HepG2 (cell line): Measurements from ENCODE around the gene AGAP1. TPM values are rescaled to one million over a fixed set of nuclear protein-coding genes. Genes with fewer than 3 reads are reported as not detected.
A peak's percentile ranks its signal among the peaks of the same experiment; 100 is the strongest.

Source experiments
- DNMT3B ChIP-seq: conservative IDR thresholded peaks from 2 replicates; pipeline ENCODE4 v1.6.1; 2016; ENCODE audit warnings: missing biosample characterization, control low read depth
- EED ChIP-seq: sonication (generic); formaldehyde crosslinking; IDR thresholded peaks from 2 replicates; pipeline ENCODE4 v1.5.0; 2020; ENCODE audit warnings: mild to moderate bottlenecking, missing genetic modification reagents
- ELF3 ChIP-seq: IDR thresholded peaks from 2 replicates; pipeline ENCODE4 v1.6.1; 2016; ENCODE audit warnings: missing genetic modification reagents, missing compliant biosample characterization
- GFI1 ChIP-seq: sonication (generic); formaldehyde crosslinking; IDR thresholded peaks from 2 replicates; pipeline ENCODE4 v1.5.0; 2020; ENCODE audit warnings: missing genetic modification reagents, mild to moderate bottlenecking, borderline replicate concordance
- ISL2 ChIP-seq: sonication (generic); formaldehyde crosslinking; IDR thresholded peaks from 2 replicates; pipeline ENCODE4 v1.5.0; 2020; ENCODE audit warnings: missing genetic modification reagents
- NFATC3 ChIP-seq: sonication (generic); formaldehyde crosslinking; IDR thresholded peaks from 2 replicates; pipeline ENCODE4 v1.5.1; 2020; ENCODE audit warnings: mild to moderate bottlenecking, missing genetic modification reagents
- NKX3-1 ChIP-seq: sonication (generic); formaldehyde crosslinking; IDR thresholded peaks from 2 replicates; pipeline ENCODE4 v1.5.0; 2020; ENCODE audit warnings: missing genetic modification reagents
- SMAD1 ChIP-seq: sonication (generic); formaldehyde crosslinking; IDR thresholded peaks from 2 replicates; pipeline ENCODE4 v1.4.0; 2020; ENCODE audit warnings: missing genetic modification reagents, low read depth, mild to moderate bottlenecking, borderline replicate concordance
- STAG1 ChIP-seq: sonication (generic); formaldehyde crosslinking; IDR thresholded peaks from 2 replicates; pipeline ENCODE4 v1.4.0; 2020; ENCODE audit warnings: missing genetic modification reagents
- YEATS2 ChIP-seq: sonication (generic); formaldehyde crosslinking; IDR thresholded peaks from 2 replicates; pipeline ENCODE4 v1.4.0; 2020; ENCODE audit warnings: missing genetic modification reagents, borderline replicate concordance
- ZBTB21 ChIP-seq: sonication (generic); formaldehyde crosslinking; IDR thresholded peaks from 2 replicates; pipeline ENCODE4 v1.4.0; 2020; ENCODE audit warnings: missing genetic modification reagents
- ZNF10 ChIP-seq: sonication (generic); formaldehyde crosslinking; IDR thresholded peaks from 2 replicates; pipeline ENCODE4 v1.4.0; 2020; ENCODE audit warnings: mild to moderate bottlenecking, low read depth, missing genetic modification reagents, borderline replicate concordance
- ZNF20 ChIP-seq: sonication (generic); formaldehyde crosslinking; IDR thresholded peaks from 2 replicates; pipeline ENCODE4 v1.4.0; 2020; ENCODE audit warnings: mild to moderate bottlenecking, moderate library complexity, missing genetic modification reagents
- ZNF33A ChIP-seq: sonication (generic); formaldehyde crosslinking; IDR thresholded peaks from 2 replicates; pipeline ENCODE4 v1.5.1; 2020; ENCODE audit warnings: missing genetic modification reagents, mild to moderate bottlenecking, moderate library complexity, borderline replicate concordance
- ZNF343 ChIP-seq: sonication (generic); formaldehyde crosslinking; IDR thresholded peaks from 2 replicates; pipeline ENCODE4 v1.4.0; 2020; ENCODE audit warnings: mild to moderate bottlenecking, missing genetic modification reagents
- ZNF556 ChIP-seq: sonication (generic); formaldehyde crosslinking; IDR thresholded peaks from 2 replicates; pipeline ENCODE4 v1.4.0; 2020; ENCODE audit warnings: mild to moderate bottlenecking, missing genetic modification reagents, borderline replicate concordance
- polyA plus RNA-seq, 8 experiments: library from polyadenylated mRNA; depleted of rRNA in 3 of 8; stranded (reverse) in 7 of 8; unstranded in 1 of 8; fragments of >200 nt; fragmentation: Illumina TruSeq in 4 of 8; extraction: Trizol in 4 of 8; gene quantifications; 2 replicates each; pipeline versions ENCODE4 v1.2.1 to v1.2.3, GENCODE V29; 2011 to 2016; ENCODE audit warnings: low read depth in 4 of 8, missing spikeins in 1 of 8, mixed read lengths in 1 of 8; ENCODE audit not compliant: insufficient read depth in 1 of 8
- total RNA-seq, 5 experiments: library from RNA; depleted of rRNA; stranded (reverse); fragments of >200 nt; fragmentation: Illumina TruSeq; extraction: Trizol; gene quantifications; 2 replicates each; pipeline ENCODE4 v1.2.3, GENCODE V29; 2016; ENCODE audit warnings: low read depth in 1 of 5
- TF ChIP-seq, protein P1 (sequence below): sonication (generic); formaldehyde crosslinking; IDR thresholded peaks from 2 replicates; pipeline ENCODE4 v1.4.0; 2020; ENCODE audit warnings: missing genetic modification reagents
- TF ChIP-seq, protein P2 (sequence below): sonication (generic); formaldehyde crosslinking; IDR thresholded peaks from 2 replicates; pipeline ENCODE4 v1.8.1; 2023; ENCODE audit warnings: mild to moderate bottlenecking, missing genetic modification reagents, borderline replicate concordance
- TF ChIP-seq, protein P3 (sequence below): sonication (generic); formaldehyde crosslinking; IDR thresholded peaks from 2 replicates; pipeline ENCODE4 v1.5.0; 2020; ENCODE audit warnings: mild to moderate bottlenecking, missing genetic modification reagents, borderline replicate concordance
- TF ChIP-seq, protein P4 (sequence below): sonication (generic); formaldehyde crosslinking; IDR thresholded peaks from 2 replicates; pipeline ENCODE4 v1.5.1; 2020; ENCODE audit warnings: missing genetic modification reagents, mild to moderate bottlenecking, borderline replicate concordance

The AGAP1 gene
- total and polyA plus RNA-seq, 2 of the 13 experiments (the other 11 are each of a cell fraction or from before 2014, with no cell fraction given), result 21.2 to 32.7 TPM

DNA sequence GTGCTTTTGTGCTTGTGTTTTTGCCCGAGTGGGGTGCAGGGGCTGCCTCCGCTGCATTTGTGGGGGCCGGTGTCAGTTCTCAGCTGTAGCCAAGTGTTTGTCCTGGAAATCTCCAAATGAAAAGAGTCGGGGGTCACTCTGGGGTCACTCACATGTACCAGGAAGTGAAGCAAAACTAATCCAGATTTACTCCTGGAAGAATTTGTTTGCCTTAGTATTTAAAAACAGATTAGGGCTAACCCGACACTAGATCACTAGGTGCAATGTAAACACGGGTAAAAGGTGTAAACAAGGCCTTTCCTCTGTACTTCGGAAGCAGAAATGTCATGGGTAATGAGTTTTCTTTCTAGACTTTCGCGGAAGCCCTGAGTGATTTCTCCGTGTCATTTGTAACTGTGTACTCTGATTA, 624.0 kb downstream of the AGAP1 start (continued):
- TF ChIP-seq, protein P1, sequence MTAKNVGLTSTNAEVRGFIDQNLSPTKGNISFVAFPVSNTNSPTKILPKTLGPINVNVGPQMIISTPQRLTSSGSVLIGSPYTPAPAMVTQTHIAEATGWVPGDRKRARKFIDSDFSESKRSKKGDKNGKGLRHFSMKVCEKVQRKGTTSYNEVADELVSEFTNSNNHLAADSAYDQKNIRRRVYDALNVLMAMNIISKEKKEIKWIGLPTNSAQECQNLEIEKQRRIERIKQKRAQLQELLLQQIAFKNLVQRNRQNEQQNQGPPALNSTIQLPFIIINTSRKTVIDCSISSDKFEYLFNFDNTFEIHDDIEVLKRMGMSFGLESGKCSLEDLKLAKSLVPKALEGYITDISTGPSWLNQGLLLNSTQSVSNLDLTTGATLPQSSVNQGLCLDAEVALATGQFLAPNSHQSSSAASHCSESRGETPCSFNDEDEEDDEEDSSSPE (CRISPR knock-in tag), result 0 out of 2 replicates have a peak, but pooled peaks have one; percentile 21
- TF ChIP-seq ZNF556 (CRISPR knock-in tag), result no peak
- no peak for TF ChIP-seq EED
- peak; percentile 97 for TF ChIP-seq NKX3-1 (CRISPR knock-in tag)
- TF ChIP-seq ELF3 (CRISPR knock-in tag), result peak; percentile 100
- TF ChIP-seq YEATS2 (CRISPR knock-in tag), result peak; percentile 36; the same call in 1 of the 2 replicates
- TF ChIP-seq, protein P2, sequence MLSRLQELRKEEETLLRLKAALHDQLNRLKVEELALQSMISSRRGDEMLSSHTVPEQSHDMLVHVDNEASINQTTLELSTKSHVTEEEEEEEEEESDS (CRISPR knock-in tag), result no peak
- TF ChIP-seq ZNF20 (CRISPR knock-in tag), result no peak
- TF ChIP-seq, protein P3, sequence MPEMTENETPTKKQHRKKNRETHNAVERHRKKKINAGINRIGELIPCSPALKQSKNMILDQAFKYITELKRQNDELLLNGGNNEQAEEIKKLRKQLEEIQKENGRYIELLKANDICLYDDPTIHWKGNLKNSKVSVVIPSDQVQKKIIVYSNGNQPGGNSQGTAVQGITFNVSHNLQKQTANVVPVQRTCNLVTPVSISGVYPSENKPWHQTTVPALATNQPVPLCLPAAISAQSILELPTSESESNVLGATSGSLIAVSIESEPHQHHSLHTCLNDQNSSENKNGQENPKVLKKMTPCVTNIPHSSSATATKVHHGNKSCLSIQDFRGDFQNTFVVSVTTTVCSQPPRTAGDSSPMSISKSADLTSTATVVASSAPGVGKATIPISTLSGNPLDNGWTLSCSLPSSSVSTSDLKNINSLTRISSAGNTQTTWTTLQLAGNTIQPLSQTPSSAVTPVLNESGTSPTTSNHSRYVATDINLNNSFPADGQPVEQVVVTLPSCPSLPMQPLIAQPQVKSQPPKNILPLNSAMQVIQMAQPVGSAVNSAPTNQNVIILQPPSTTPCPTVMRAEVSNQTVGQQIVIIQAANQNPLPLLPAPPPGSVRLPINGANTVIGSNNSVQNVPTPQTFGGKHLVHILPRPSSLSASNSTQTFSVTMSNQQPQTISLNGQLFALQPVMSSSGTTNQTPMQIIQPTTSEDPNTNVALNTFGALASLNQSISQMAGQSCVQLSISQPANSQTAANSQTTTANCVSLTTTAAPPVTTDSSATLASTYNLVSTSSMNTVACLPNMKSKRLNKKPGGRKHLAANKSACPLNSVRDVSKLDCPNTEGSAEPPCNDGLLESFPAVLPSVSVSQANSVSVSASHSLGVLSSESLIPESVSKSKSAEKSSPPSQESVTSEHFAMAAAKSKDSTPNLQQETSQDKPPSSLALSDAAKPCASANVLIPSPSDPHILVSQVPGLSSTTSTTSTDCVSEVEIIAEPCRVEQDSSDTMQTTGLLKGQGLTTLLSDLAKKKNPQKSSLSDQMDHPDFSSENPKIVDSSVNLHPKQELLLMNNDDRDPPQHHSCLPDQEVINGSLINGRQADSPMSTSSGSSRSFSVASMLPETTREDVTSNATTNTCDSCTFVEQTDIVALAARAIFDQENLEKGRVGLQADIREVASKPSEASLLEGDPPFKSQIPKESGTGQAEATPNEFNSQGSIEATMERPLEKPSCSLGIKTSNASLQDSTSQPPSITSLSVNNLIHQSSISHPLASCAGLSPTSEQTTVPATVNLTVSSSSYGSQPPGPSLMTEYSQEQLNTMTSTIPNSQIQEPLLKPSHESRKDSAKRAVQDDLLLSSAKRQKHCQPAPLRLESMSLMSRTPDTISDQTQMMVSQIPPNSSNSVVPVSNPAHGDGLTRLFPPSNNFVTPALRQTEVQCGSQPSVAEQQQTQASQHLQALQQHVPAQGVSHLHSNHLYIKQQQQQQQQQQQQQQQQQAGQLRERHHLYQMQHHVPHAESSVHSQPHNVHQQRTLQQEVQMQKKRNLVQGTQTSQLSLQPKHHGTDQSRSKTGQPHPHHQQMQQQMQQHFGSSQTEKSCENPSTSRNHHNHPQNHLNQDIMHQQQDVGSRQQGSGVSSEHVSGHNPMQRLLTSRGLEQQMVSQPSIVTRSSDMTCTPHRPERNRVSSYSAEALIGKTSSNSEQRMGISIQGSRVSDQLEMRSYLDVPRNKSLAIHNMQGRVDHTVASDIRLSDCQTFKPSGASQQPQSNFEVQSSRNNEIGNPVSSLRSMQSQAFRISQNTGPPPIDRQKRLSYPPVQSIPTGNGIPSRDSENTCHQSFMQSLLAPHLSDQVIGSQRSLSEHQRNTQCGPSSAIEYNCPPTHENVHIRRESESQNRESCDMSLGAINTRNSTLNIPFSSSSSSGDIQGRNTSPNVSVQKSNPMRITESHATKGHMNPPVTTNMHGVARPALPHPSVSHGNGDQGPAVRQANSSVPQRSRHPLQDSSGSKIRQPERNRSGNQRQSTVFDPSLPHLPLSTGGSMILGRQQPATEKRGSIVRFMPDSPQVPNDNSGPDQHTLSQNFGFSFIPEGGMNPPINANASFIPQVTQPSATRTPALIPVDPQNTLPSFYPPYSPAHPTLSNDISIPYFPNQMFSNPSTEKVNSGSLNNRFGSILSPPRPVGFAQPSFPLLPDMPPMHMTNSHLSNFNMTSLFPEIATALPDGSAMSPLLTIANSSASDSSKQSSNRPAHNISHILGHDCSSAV (CRISPR knock-in tag), result 0 out of 2 replicates have a peak, but pooled peaks have one; percentile 69
- TF ChIP-seq GFI1, result peak; percentile 100
- TF ChIP-seq, protein P4, sequence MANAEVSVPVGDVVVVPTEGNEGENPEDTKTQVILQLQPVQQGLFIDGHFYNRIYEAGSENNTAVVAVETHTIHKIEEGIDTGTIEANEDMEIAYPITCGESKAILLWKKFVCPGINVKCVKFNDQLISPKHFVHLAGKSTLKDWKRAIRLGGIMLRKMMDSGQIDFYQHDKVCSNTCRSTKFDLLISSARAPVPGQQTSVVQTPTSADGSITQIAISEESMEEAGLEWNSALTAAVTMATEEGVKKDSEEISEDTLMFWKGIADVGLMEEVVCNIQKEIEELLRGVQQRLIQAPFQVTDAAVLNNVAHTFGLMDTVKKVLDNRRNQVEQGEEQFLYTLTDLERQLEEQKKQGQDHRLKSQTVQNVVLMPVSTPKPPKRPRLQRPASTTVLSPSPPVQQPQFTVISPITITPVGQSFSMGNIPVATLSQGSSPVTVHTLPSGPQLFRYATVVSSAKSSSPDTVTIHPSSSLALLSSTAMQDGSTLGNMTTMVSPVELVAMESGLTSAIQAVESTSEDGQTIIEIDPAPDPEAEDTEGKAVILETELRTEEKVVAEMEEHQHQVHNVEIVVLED, result 0 out of 2 replicates have a peak, but pooled peaks have one; percentile 55
- no peak for TF ChIP-seq ZNF343 (CRISPR knock-in tag)
- peak; percentile 52; the same call in 1 of the 2 replicates for TF ChIP-seq ZNF33A
- TF ChIP-seq ZNF10, result no peak
- 0 out of 2 replicates have a peak, but pooled peaks have one; percentile 45 for TF ChIP-seq SMAD1 (CRISPR knock-in tag)
- TF ChIP-seq ISL2 (CRISPR knock-in tag), result peak; percentile 96
- TF ChIP-seq DNMT3B (CRISPR knock-in tag), result no peak
- no peak for TF ChIP-seq ZBTB21 (CRISPR knock-in tag)
- TF ChIP-seq NFATC3, result no peak
- TF ChIP-seq STAG1 (CRISPR knock-in tag), result 0 out of 2 replicates have a peak, but pooled peaks have one; percentile 8
